AG09319 (cell line): ENCODE results near the gene RNMT.
"Not testable (repeated sequence)": the region's sequence is repeated elsewhere in the genome, so short reads cannot be mapped to it uniquely, and the experiment has no call there.

Experiments
- DNase-seq: peaks from one replicate; pipeline ENCODE4 v3.0.0-alpha.2; 2010; ENCODE audit warnings: low read depth; ENCODE audit errors: extremely low read depth
- TF ChIP-seq, protein P1 (sequence below): IDR thresholded peaks from 2 replicates; pipeline ENCODE4 v1.5.1; 2011; ENCODE audit warnings: low read depth, mild to moderate bottlenecking, inconsistent platforms, low read length, moderate library complexity

RNMT gene

DNA sequence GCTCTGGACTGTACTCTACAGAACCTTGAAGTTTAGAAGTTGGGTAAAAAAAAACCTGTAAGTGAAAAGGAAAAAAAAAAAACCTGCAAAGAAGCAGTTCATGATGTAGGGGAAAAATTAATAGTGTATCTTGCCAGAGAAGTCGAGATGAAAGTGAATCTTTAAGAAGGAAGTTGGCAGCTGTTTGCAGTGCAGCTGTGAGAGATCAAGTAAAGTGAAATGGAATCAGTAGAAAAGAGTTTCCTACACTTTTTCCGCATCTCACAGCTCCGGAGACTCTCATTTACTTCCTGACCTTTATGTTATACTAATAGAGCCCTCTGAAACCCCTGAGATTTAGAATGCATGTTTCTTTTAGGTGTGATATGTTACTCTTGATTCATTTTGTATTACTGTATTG is 19.2 kb downstream of the RNMT start:
- no peak for DNase-seq
- TF ChIP-seq, protein P1, sequence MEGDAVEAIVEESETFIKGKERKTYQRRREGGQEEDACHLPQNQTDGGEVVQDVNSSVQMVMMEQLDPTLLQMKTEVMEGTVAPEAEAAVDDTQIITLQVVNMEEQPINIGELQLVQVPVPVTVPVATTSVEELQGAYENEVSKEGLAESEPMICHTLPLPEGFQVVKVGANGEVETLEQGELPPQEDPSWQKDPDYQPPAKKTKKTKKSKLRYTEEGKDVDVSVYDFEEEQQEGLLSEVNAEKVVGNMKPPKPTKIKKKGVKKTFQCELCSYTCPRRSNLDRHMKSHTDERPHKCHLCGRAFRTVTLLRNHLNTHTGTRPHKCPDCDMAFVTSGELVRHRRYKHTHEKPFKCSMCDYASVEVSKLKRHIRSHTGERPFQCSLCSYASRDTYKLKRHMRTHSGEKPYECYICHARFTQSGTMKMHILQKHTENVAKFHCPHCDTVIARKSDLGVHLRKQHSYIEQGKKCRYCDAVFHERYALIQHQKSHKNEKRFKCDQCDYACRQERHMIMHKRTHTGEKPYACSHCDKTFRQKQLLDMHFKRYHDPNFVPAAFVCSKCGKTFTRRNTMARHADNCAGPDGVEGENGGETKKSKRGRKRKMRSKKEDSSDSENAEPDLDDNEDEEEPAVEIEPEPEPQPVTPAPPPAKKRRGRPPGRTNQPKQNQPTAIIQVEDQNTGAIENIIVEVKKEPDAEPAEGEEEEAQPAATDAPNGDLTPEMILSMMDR, result no peak

DNA sequence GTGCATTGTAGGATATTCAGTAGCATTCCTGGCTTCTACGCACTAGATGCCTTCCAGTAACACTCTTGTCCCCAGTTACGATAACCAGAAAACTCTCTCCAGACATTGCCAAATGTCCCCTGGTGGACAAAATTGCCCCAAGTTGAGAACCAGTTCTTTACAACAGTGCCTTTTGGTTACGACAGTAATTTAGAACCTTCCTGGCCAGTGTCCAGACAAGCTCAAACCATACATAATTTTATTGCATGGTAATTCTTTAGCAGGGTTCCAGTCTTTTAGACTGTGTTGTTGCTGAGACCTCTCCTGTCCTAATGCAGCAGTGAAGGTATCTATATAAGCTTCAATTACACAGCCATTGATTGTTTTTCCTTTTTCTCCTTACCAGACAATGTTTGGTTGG is 20.2 kb downstream of the RNMT start:
- TF ChIP-seq, protein P1, result no peak
- no peak for DNase-seq

DNA sequence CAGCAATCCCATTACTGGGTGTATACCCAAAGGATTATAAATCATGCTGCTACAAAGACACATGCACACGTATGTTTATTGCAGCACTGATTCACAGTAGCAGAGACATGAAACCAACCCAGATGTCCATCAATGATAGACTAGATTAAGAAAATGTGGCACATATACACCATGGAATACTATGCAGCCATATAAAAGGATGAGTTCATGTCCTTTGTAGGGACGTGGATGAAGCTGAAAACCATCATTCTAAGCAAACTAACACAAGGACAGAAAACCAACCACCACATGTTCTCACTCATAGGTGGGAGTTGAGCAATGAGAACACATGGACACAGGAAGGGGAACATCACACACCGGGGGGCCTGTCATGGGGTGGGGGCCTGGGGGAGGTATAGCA is 25.1 kb downstream of the RNMT start:
- not testable (repeated sequence) for DNase-seq

DNA sequence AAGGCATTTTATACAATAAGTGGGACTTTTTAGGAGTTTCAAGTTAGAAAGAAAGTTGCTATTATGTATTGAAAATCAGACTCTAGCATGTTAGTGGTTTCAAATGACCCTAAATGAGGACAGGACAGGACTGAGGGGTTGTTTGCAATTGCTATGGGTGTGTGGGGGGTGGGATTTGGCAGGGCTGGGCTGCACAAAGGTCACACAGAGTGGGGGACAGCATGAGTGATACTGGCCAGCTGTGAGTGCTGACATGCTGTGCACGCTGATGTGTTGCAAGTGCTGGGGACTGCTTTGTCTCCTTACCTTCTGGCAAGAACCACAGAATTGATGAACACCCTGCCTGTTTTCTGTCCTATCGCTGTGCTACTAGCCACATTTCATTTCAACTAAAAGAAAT is 29.8 kb downstream of the RNMT start:
- TF ChIP-seq, protein P1, result no peak
- DNase-seq, result no peak

DNA sequence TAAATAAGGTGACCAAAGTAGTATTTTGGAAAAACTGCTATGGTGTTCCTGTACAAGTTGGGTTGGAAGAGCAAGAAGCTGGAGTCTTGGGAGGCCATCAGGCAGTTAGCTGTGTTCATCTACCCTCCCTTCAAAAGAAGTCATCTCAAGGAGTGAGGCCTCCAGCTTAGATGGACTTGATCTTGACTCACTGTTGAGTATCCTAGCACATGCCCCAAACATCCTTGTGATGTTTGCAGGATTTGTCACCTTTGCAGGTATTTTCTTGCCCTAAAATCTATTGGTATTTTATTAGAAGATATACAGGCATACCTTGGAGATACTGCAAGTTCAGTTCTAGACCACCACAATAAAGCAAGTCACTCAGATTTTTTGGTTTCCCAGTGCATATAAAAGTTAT is 30.2 kb downstream of the RNMT start:
- TF ChIP-seq, protein P1, result no peak
- no peak for DNase-seq

DNA sequence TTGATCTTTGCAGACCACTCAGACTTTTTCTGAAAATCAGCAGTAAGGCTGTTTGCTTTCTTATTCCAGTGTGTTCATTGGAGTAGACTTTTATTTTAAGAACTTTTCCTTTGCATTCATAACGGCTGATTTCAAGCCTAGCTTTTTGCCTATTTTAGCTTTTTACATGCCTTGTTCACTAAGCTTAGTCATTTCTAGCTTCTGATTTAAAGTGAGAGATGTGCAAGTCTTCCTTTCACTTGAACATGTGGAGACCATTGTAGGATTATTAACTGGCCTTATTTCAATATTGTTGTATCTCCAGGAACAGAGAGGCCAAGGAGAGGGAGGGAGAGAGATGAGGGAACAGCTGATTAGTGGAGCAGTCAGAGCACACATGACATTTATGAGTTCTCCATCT is 32.1 kb downstream of the RNMT start:
- DNase-seq, result no peak
- TF ChIP-seq, protein P1, result no peak

DNA sequence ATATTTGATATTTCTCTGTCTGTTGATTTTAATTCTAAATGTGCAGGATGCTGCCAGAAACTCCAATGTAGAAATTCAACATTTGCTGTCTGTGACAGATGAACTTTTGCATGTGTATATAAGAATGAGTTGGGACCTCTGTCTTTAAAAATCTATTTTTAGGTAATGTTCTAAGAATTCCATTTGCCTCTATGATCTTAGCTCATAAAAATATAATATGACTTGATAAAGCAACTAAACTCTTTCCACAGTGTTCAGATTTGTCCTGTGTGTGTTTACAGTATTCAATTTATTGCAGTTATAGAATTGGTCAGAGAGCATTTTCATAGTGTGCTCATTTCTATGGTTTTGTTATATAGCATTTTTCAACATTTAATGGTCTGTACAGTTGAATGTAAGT is 33.6 kb downstream of the RNMT start:
- no peak for DNase-seq
- TF ChIP-seq, protein P1, result no peak

DNA sequence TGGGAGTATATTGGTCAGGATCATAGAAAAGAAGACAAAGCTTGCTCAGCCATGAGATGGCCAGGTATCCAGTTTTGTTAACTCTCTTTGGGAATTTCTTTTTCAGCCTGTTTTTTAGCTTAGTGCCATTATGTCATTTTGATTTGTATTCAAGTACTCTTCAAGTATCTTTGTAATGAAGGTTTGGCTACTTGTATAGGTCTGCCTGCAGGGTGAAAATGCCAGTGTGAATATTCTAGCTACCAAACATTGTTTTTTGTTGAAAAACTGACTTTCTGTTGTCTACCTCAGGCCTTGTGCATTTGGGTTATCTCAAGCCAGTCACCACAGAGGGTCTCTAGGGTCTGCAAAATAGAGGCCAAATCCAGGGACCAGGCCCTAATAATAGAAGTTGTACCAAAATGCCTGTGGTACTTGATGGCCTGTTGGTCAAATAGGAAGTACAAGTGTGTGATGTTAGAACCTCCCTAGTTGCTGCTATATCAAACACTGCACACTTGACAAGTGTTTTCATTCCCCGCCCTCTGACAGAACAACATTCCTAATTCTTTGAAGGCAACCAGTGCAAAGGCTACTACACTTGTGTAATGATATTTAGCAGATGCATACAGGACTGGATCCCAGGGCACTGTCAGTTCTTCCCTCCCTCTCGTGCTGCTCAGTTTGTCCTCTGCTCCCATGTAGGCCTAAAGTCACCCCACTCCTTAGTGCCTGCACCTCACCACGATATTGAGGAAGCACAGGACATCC is 36.4 kb downstream of the RNMT start:
- TF ChIP-seq, protein P1, result no peak
- no peak for DNase-seq
